ENCODE measurements around the gene DRD2.

DNA sequence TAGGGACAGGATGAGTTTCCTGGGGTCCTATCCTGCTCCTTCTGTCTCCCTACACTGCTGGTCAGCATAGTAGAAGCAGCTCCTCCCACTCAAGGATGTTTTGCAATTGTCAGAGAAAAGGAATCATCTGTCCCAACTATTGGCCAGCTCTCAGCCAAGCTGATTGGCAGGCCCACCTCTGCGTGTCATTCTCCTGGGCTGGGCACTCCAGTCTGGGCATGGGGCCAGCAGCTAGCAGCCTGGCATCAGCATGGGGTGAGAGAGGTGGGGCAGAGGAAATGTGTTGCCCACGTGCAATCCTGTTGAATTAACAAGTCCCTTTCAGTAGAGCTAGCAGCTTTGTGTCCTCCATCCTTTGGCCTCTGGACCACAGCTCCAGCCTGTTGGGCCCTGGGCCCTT lies 73.5 kb downstream of the DRD2 start:
- TF ChIP-seq, protein P1, sequence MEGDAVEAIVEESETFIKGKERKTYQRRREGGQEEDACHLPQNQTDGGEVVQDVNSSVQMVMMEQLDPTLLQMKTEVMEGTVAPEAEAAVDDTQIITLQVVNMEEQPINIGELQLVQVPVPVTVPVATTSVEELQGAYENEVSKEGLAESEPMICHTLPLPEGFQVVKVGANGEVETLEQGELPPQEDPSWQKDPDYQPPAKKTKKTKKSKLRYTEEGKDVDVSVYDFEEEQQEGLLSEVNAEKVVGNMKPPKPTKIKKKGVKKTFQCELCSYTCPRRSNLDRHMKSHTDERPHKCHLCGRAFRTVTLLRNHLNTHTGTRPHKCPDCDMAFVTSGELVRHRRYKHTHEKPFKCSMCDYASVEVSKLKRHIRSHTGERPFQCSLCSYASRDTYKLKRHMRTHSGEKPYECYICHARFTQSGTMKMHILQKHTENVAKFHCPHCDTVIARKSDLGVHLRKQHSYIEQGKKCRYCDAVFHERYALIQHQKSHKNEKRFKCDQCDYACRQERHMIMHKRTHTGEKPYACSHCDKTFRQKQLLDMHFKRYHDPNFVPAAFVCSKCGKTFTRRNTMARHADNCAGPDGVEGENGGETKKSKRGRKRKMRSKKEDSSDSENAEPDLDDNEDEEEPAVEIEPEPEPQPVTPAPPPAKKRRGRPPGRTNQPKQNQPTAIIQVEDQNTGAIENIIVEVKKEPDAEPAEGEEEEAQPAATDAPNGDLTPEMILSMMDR (IDR thresholded peaks at IDR 0.05), result no peak
- TF ChIP-seq POLR2A (IDR thresholded peaks at IDR 0.05), result no peak

Measured in testis (tissue), 2 donors.